ENCODE results near the gene UBA5. TPM values are rescaled to one million over a fixed set of nuclear protein-coding genes. Genes with fewer than 3 reads are reported as not detected.

UBA5 gene
- total RNA-seq, 1 donor from 2014 or later: 26.7 TPM

- DNase-seq (ENCODE audit: extremely low read depth, low read depth, low spot score): no peak
Observed at GRCh38 chr3:132713977-132714727, 54.0 kb downstream of the UBA5 start.

- no peak for DNase-seq (ENCODE audit: extremely low read depth, low read depth, low spot score)
Observed at GRCh38 chr3:132716372-132716771, 56.2 kb downstream of the UBA5 start.

DNA sequence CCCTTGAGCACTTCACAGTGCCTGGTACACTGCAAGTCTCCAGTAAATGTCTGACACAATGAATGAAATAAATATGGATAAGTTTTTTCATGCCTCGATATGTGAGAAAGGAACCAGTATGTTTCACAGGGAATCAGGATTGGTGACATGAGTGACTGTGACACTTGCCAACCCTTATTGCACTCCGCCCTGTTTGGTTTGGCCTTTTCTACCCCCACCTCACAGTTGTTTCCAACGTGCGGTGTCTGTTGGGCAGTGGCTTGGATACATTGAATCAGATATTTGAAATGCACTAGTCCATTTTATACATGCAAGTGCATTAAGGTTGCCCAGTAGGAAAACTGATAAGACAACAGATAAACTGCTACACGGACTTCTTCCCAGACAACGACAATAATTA, 60.1 kb downstream of the UBA5 start:
- no peak for DNase-seq (ENCODE audit: extremely low read depth, low read depth, low spot score)

- no peak for DNase-seq (ENCODE audit: extremely low read depth, low read depth, low spot score)
Observed at GRCh38 chr3:132721479-132722164, 61.5 kb downstream of the UBA5 start.

GRCh38 chr3:132722165-132723023, 62.3 kb downstream of the UBA5 start, which contains the start of gene NPHP3:
TSS of gene NPHP3 (minus strand) at chr3:132722409. CDS start at chr3:132722355, 54 bp downstream.
- DNase-seq (ENCODE audit: extremely low read depth, low read depth, low spot score): no peak

- DNase-seq (ENCODE audit: extremely low read depth, low read depth, low spot score): no peak
Observed at GRCh38 chr3:132723024-132723950, 63.2 kb downstream of the UBA5 start.

- DNase-seq (ENCODE audit: extremely low read depth, low read depth, low spot score): no peak
Observed at GRCh38 chr3:132726341-132726823, 66.3 kb downstream of the UBA5 start.

Other genes starting within 250 kb of the UBA5 start
- gene DNAJC13, start 242.8 kb upstream of the UBA5 start, total RNA-seq: 40.8 and 49.9 TPM in 2 replicates
- gene ACKR4, start 63.1 kb upstream of the UBA5 start, total RNA-seq: 0.58 and 0.64 TPM in 2 replicates
- 13.2 and 19.8 TPM in 2 replicates for gene ACAD11, start 520 bp upstream of the UBA5 start, total RNA-seq
- gene NPHP3, start 62.1 kb downstream of the UBA5 start, total RNA-seq: 31.7 and 34.5 TPM in 2 replicates